Transverse colon (tissue), 3 donors: ENCODE measurements around the gene TBC1D19.

Experiments
- CTCF ChIP-seq, 5 experiments: fragments of 200-600 bp in 3 of 5; fragments of 450-650 bp in 2 of 5; sonication (generic) in 3 of 5; IDR thresholded peaks; 1 replicate in 2 of 5; 2 replicates in 3 of 5; pipeline ENCODE4 v1.5.1; 2016 to 2017; ENCODE audit warnings: antibody characterized with exemption in 5 of 5, inconsistent platforms in 3 of 5, mild to moderate bottlenecking in 2 of 5, moderate library complexity in 1 of 5
- EP300 ChIP-seq: sonication (generic); formaldehyde crosslinking; IDR thresholded peaks from one replicate; pipeline ENCODE4 v1.6.1; 2017; ENCODE audit warnings: antibody characterized with exemption, low read depth
- POLR2A ChIP-seq: fragments of 450-650 bp; IDR thresholded peaks from one replicate; pipeline ENCODE4 v1.6.1; 2016; ENCODE audit warnings: antibody characterized with exemption, mild to moderate bottlenecking, moderate library complexity

GRCh38 chr4:26717332-26717731 is 133.4 kb downstream of the TBC1D19 start:
- no peak for TF ChIP-seq CTCF (IDR thresholded peaks at IDR 0.05)
- TF ChIP-seq POLR2A: no peak
- no peak for TF ChIP-seq EP300
